Nephron (organoid): ENCODE results near the gene RFX2.

Source experiments
- H3K27ac Mint-ChIP-seq, 3 experiments: 2 replicates each; pipeline ENCODE4 v1.8.0; 2020; ENCODE audit warnings: mixed read lengths in 3 of 3, mild to moderate bottlenecking in 2 of 3, moderate library complexity in 1 of 3
- H3K27me3 Mint-ChIP-seq: 2 replicates; pipeline ENCODE4 v1.8.0; 2021; ENCODE audit warnings: low read depth, mild to moderate bottlenecking, moderate library complexity, mixed read lengths
- H3K36me3 Mint-ChIP-seq: 2 replicates; pipeline ENCODE4 v1.8.0; 2020; ENCODE audit warnings: low read depth, mixed read lengths
- H3K4me1 Mint-ChIP-seq: 2 replicates; pipeline ENCODE4 v1.8.0; 2020; ENCODE audit warnings: mixed read lengths
- H3K4me3 Mint-ChIP-seq, 3 experiments: 2 replicates each; pipeline ENCODE4 v1.8.0; 2020; ENCODE audit warnings: mild to moderate bottlenecking in 3 of 3, mixed read lengths in 3 of 3, moderate library complexity in 2 of 3
- H3K9me3 Mint-ChIP-seq: 2 replicates; pipeline ENCODE4 v1.8.0; 2020; ENCODE audit warnings: mixed read lengths
- TF ChIP-seq, protein P1 (sequence below), 3 experiments: fragments of 200-600 bp; sonication (generic); IDR thresholded peaks; one replicate each; pipeline ENCODE4 v1.5.0; 2021; ENCODE audit warnings: antibody characterized with exemption in 3 of 3; ENCODE audit not compliant: unreplicated experiment in 3 of 3

The RFX2 gene

DNA sequence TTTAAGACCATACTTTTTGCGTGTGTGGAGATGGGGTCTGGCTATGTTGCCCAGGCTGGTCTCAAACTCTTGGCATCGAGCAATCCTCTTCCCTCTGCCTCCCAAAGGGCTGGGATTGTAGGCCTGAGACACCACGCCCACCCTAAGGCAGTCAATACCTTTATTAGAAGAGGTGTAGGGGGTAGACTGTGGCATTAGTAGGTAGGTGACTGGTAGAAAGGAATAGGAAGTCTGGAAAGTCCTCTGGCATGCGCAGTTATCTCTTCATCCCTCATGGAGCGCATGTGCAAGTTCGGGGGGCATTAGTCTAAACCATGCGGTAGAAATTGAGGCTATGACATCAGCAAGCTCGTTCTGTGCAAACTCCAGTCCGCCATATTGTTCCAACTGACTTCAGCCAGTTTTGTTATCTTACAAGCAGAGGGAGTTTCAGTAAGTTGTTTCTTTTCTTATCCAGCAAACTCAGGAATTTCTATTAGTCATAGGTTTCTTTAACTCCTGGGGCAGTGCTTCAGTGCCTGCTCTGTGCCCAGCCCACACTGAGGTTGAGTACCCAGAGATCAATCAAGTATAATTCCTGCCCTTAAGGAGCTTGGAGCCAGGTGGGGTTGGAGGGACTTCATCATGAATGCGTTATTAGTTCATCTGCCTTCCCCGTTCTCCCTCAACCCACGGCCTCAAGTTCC lies 125.1 kb downstream of the RFX2 start:
- H3K4me3 Mint-ChIP-seq = no peak overlapping the region
- H3K27ac Mint-ChIP-seq = peak overlapping the region; percentile 68 to 87 (median 71)
- no peaks in the 10 kb centered on the region for H3K36me3 Mint-ChIP-seq
- TF ChIP-seq, protein P1, sequence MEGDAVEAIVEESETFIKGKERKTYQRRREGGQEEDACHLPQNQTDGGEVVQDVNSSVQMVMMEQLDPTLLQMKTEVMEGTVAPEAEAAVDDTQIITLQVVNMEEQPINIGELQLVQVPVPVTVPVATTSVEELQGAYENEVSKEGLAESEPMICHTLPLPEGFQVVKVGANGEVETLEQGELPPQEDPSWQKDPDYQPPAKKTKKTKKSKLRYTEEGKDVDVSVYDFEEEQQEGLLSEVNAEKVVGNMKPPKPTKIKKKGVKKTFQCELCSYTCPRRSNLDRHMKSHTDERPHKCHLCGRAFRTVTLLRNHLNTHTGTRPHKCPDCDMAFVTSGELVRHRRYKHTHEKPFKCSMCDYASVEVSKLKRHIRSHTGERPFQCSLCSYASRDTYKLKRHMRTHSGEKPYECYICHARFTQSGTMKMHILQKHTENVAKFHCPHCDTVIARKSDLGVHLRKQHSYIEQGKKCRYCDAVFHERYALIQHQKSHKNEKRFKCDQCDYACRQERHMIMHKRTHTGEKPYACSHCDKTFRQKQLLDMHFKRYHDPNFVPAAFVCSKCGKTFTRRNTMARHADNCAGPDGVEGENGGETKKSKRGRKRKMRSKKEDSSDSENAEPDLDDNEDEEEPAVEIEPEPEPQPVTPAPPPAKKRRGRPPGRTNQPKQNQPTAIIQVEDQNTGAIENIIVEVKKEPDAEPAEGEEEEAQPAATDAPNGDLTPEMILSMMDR (IDR thresholded peaks at IDR 0.05; ENCODE audit: unreplicated experiment in 3 of 3) = no peak
- peaks cover 35% of the 10 kb centered on the region for H3K4me1 Mint-ChIP-seq
- peaks cover 3% of the 10 kb centered on the region for H3K27me3 Mint-ChIP-seq
- no peaks in the 10 kb centered on the region for H3K9me3 Mint-ChIP-seq

DNA sequence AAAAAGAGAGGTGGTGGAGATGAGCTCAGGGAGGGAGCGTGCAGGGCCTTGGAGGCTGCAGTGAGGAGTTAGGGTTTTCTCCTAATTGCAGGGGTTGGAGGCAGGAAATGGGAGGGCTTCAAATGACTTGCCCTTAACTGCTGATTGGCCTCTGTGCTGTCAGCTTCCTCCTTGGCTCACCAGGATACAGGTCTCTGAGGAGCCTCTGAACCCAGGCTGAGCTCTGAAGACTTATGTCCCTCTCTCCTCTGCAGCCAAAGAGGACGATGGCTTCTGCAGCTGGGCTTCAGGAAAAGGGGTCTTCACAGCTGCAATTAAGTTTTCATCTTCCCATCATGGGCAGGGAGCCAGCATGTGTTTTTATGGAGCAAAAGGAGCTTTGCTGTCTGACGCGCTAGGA lies 125.7 kb downstream of the RFX2 start:
- TF ChIP-seq, protein P1 (IDR thresholded peaks at IDR 0.05; ENCODE audit: unreplicated experiment in 3 of 3) = no peak
- Mint-ChIP-seq H3K9me3 (no peaks in the 10 kb centered on the region), H3K27me3 (peaks cover 3% of the 10 kb centered on the region), H3K4me3 (no peak overlapping the region), H3K4me1 (peaks cover 37% of the 10 kb centered on the region), H3K36me3 (no peaks in the 10 kb centered on the region), H3K27ac (peak overlapping the region; percentile 68 to 87 (median 71))

DNA sequence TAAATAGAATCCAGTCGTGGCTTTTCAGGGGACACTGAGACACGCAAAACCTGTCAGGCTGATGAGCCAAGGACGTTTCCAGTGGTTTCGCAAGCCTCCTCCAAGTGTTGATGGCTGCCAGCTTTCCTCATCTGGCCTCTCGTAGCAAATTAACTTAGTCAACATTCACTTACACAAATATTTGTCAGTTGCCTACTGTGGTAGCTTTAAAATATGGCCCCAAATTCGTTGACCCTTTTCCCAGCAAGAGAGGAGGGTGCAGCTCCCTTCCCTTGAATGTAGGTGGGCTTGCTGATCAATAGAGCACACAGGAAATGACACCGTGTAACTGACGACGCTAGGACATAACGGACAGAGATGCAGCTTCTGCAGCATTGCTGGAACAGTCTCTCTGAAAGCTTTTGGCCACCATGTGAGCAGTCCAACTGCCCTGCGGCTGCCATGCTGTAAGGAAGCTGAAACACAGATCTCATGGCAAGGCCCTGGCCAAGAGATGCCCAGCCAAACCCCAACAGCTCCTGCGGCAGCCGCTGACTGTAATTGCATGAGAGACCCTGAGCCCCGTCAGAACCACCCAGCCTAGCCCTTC lies 126.8 kb downstream of the RFX2 start:
- Mint-ChIP-seq H3K4me3 (no peak overlapping the region), H3K9me3 (no peaks in the 10 kb centered on the region), H3K36me3 (no peaks in the 10 kb centered on the region), H3K4me1 (peaks cover 30% of the 10 kb centered on the region), H3K27me3 (peaks cover 3% of the 10 kb centered on the region), H3K27ac (peak overlapping the region; percentile 9 to 51 (median 23))
- TF ChIP-seq, protein P1 (IDR thresholded peaks at IDR 0.05; ENCODE audit: unreplicated experiment in 3 of 3) = no peak

DNA sequence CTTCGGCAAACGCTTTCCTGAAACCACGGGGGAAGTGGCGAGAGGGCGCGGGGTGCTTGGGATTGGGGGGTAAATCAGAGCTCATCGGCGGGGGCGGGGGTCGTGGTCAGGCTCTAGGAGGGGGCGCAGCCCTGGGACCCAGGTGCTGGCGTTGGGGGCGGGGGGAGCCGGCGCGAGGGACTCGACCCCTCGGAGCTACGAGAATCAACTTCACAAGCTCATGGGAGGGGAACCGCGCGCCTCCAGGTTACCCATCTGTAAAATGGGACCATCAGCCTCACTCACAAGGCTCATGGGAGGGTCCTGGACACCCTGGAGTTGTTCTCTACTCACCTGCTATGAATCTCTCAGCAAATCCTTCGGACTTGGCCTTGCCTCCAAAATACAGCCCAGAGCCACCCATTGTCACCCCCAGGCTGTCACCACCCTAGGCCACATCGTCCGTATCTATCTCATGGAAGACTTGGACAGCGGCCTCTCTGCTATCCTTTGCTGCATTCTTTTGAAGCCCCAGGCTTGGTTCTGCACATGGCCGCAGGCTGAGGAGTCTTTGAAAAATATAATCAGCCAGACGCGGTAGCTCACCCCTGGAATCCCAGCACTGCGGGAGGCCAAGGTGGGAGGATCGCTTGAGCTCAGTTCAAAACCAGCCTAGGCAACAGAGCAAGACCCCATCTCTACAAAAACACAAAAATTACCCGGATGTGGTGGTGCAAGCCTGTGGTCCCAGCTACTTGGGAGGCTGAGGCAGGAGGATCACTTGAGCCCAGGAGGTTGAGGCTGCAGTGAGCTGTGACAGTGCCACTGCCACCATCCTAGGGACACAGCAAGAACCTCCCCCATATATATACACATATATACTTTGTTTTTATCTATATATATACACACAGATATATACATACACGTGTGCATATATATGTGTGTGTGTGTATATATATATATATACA lies 131.4 kb downstream of the RFX2 start:
- H3K27ac Mint-ChIP-seq = peak overlapping the region; percentile 92 to 96 (median 94)

DNA sequence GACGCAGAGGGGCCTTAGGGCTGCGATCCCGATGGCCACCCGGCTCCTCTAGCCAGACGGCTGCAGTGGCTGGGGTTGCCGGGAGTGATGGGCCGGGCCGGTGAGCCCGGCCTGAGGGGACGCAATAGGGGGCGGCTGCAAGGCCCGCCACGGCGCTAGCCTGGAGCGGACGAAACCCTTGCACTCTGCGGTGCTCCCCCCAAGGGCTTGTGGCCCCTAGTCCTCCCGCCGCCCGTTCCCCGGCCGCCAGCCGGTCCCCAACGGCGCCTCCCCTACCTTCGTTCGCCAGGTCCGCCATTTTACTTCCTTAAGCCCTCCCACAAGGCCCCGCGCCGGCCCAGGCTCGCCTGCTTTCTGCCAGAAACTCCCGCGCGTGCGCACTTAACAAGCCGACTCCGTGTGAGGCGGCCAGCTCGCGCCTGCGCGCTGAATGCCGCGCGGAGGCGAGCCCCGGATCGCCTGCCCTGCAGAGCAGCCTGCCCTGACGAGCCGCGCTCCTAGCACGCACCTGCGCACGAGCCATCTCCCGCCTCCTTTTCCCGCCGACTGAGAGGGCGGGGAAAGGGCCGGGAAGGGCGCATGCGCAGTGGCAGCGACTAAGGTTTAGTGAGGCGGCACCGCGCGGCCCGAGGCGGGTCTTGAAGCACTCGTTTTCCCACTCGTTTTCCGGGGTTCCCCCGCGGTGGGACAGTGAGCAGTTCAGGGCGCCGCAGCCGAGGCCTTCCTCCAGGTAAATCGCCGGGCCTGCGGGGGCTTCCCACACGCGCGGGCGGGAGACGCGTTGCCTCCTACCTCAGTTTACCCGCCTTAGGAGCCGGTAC lies 132.3 kb downstream of the RFX2 start, which contains the start of gene RANBP3:
RANBP3 (minus strand) TSS at position 356 of the 821 bp plus-strand sequence; CDS start at position 298, 58 bp downstream.
- no peaks in the 10 kb centered on the region for H3K9me3 Mint-ChIP-seq
- no peaks in the 10 kb centered on the region for H3K27me3 Mint-ChIP-seq
- peak within 1 kb of the TSS; percentile 92 to 96 (median 94) for H3K27ac Mint-ChIP-seq
- peak within 1 kb of the TSS; percentile 93 to 100 (median 98) for H3K4me3 Mint-ChIP-seq
- peaks cover 49% of the 10 kb centered on the region for H3K4me1 Mint-ChIP-seq
- peaks cover 16% of the 10 kb centered on the region for H3K36me3 Mint-ChIP-seq
- TF ChIP-seq, protein P1 (IDR thresholded peaks at IDR 0.05; ENCODE audit: unreplicated experiment in 3 of 3) = no peak

More for the DNA sequence above, 131.4 kb downstream of the RFX2 start:
- no peaks in the 10 kb centered on the region for H3K27me3 Mint-ChIP-seq
- peaks cover 16% of the 10 kb centered on the region for H3K36me3 Mint-ChIP-seq
- no peaks in the 10 kb centered on the region for H3K9me3 Mint-ChIP-seq
- peaks cover 49% of the 10 kb centered on the region for H3K4me1 Mint-ChIP-seq
- TF ChIP-seq, protein P1 (IDR thresholded peaks at IDR 0.05; ENCODE audit: unreplicated experiment in 3 of 3) = no peak
- peak overlapping the region; percentile 93 to 100 (median 98) for H3K4me3 Mint-ChIP-seq
